NCI-H1092 (cell line): ENCODE results near the gene LRBA.
"Not testable (repeated sequence)": the region's sequence is repeated elsewhere in the genome, so short reads cannot be mapped to it uniquely, and the experiment has no call there.

Experiments
- DNase-seq: peaks from one replicate; lab custom pipeline; 2025; lab: John Stamatoyannopoulos, UW

LRBA gene

GRCh38 chr4:150418757-150419410, 596.2 kb downstream of the LRBA start:
- no peak for DNase-seq

DNA sequence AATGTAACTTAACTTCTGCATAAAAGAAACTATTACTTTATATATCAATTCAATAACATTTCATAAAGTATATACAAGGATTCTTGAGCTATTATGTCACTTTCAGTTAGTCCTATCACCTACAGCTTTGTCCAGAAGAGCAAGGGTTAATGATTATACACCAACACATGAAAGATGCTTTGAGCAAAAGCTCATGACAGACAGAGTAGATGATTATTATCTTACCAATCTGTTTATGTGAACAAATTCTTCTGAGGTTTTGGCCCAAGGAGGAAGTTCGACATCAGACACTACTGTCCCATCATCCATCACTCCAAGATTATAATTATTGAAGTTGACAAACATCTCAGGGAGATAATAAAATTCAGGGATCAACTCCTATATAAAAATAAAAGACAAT, 599.9 kb downstream of the LRBA start:
- DNase-seq, result no peak

GRCh38 chr4:150411520-150411919, 603.6 kb downstream of the LRBA start:
- DNase-seq, result no peak

DNA sequence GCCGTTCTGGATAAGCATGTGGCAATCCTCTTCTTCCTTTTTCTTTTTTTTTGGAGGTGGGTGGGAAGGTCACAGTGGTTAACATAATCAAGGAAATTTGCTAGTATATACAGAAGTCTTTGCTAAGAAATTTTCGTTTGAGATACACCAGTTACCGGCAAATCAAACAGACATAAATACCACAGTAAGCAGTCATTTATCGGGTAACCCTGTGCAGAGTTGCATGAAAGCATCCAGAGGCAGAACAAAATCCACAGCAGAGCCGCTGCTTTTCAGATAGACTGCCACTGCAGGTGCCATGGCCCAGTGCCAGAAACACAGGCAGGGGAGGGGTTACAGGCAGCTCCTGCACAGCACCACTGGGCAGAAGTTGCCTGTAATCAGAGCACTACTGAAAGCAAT, 612.2 kb downstream of the LRBA start:
- DNase-seq, result peak; percentile 83

DNA sequence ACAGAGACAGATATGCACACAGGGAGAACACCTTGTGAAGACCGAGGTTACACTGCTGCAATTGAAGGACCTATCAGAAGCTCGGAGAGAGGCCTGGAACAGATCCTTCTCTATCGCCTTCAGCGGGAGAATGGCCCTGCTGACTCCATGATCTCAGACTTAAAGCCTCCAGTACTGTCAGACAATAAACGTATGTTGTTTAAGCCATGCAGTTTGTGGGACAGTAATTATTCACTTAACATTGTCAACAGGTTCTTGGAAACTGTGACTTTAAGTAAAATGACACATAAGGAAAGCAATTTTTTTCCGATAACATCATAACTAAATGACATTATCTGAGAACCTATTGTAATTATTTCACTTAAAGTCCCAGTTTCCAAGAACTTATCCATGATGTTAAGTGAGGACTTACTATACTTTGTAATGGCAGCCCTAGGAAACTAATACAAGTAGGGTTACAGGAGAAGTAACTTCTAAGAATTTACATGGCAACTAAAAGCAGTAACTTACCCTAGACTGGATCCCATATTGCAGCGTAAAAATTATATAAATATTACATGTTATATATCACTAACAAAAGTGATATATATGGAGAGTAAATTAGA, 613.9 kb downstream of the LRBA start:
- DNase-seq, result no peak

DNA sequence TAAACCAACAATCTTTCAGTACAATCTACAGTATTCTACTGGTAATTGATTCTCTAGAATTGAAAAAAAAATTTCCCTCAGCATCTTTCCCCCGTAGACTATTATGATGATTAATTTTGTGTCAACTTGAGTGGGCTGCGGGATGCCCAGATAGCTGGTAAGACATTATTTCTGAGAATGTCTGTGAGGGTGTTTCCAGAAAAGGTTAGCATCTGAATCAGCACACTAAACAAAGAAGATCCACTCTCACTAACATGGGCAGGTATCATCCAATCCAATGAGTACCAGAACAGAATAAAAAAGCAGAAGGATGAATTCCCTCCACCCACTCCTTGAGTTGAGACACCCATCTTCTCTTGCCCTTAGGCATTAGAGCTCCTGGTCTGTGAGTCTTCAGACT, 619.2 kb downstream of the LRBA start:
- DNase-seq, result no peak

GRCh38 chr4:150394046-150394445, 621.0 kb downstream of the LRBA start:
- no peak for DNase-seq

GRCh38 chr4:150391052-150391451, 624.0 kb downstream of the LRBA start:
- DNase-seq, result no peak

DNA sequence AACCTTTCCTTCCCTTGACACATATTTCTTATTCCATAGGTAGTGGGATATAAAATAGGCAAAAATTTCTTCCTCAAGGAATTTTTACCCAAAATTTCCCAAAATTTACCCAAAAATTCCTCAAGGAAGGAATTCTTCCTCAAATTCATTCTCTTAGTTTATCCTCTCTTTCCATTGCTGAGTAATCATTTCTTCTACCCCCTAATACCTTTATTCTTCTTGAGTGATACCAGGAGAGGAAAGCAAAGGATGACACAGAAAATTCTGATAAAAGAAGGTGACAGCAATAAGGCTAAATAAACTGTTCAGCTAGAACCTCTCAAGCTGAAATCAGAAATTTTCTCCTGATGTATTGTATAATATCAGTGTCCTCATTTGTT, 624.6 kb downstream of the LRBA start:
- DNase-seq, result no peak

- DNase-seq, result no peak
Observed at GRCh38 chr4:150389896-150390530, 625.1 kb downstream of the LRBA start.

GRCh38 chr4:150387981-150388380, 627.1 kb downstream of the LRBA start:
- DNase-seq, result no peak

GRCh38 chr4:150386415-150386814, 628.7 kb downstream of the LRBA start:
- not testable (repeated sequence) for DNase-seq

GRCh38 chr4:150385606-150386005, 629.5 kb downstream of the LRBA start:
- DNase-seq, result peak; percentile 45

DNA sequence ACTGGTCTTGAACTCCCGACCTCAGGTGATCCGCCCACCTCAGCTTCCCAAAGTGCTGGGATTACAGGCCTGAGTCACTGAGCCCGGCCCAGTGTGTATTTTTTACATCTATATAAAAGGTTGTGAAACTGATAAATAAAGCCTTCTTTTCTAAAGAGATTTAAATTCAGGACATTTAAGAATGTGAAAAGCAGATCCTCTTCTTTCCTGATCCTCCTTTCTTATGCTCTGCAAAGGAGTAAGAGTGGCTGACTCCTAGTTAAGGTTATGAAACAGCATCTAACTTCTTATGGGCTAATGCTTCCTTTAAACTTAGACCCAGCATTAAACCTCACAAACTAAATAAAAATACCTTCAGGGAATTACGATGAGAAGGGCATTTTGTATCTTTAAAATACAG, 630.8 kb downstream of the LRBA start:
- DNase-seq, result no peak

DNA sequence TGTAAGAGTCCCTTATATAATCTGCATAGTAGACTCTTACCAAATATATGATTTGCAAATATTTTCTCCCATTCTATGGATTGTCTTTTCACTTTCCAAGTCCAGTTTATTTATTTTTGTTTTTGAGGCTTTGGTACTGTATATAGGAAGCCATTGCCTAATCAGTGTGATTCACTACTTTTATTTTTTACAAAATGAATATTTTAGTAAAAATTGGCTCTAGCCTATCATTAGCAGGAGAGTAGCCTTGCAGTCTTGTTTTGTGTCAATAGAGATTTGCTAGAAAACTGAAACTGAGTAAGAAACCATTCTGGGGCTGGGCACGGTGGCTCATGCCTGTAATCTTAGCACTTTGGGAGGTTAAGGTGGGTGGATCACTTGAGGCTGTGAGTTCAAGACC, 633.1 kb downstream of the LRBA start:
- DNase-seq, result no peak

- DNase-seq, result no peak
Observed at GRCh38 chr4:150381609-150382008, 633.5 kb downstream of the LRBA start.

DNA sequence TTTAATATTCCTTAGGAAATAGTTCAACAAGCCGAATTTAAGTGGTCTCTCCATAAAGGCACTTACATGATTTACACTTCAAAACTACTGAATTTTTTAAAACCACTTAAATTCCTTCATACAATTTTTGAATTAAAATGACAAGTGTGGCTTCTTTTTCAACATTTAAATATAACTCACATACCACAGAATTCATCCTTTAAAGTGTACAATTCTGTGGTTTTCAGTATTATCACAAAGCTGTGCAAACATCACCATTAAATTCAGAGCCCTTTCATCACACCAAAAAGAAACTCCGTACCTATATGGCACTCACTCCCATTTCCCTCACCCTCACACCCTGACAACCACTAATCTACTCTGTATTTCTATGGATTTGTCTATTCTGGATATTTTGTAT, 634.0 kb downstream of the LRBA start:
- no peak for DNase-seq

DNA sequence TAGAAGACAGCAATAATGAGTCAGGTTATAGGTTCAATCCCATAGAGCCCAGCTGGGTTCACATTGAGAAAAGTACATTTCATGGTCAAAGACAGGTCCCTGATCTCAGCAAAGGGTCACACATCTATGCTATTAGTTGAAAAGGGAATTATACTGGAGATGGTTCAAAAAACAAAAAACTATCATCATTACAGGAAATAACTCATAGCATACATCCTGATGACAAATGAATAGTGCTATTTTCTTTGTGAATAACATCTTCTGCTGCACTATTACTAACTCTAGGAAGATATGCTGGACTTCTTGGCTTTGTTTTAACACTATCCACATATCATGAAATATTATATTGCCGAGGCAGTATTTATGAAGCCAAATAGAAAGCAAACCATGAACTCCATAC, 635.6 kb downstream of the LRBA start:
- no peak for DNase-seq

DNA sequence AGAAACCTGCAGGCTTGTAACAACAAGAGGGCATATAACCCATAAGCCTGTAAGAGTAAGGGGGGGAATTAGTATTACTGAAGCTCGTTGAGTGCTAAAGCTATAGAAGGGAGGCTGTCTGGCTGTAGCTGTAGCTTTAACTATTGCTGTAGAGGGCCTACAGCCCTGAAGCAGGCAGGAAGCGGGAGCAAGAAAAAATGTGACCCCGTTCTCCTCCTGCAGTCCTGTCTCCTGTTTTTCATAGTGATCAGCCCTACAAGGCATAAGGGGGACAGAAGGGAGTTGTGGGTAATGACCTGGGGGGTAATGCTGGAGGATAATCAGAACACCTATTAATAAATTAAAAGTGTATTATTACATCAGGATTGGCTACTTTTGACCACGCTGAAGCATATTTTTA, 640.1 kb downstream of the LRBA start:
- DNase-seq, result no peak

DNA sequence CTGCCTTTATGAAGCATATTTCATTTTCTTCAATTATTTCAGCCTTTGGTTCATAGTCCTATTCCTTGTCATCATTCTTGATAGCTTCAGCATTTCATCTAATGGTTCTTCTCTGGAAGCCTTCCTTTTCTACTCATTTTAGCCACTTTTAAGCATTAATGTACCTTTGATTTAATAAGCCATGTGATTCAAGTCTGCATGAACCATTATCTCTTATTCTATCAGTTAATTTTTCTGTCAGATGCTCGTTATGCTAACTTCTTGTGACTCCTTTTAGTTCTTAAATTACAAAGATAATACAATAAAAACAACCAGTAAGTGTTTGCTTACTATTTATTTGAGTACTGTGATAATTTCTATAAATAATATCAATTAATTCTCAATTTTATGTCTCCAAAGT, 643.2 kb downstream of the LRBA start:
- no peak for DNase-seq

GRCh38 chr4:150369434-150370380, 645.4 kb downstream of the LRBA start:
- no peak for DNase-seq

DNA sequence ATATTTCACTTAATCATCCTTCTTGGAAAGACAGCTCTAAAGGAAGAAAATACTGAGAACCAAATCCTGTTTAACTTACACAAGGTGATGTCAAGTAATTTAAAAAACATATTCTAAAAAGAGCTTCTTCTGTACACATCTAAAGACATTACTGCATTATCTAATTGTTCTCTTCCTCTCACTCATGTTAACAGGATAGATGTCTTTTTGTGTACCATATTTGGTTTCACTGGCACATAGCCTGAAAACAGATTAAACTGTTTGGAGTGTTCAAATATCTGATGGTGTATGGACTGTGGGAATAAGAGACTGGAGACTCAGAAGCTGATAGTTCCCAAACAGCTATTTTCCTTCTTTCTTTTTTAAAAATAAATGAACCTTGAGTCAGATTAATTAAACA, 646.4 kb downstream of the LRBA start:
- DNase-seq, result peak; percentile 65

DNA sequence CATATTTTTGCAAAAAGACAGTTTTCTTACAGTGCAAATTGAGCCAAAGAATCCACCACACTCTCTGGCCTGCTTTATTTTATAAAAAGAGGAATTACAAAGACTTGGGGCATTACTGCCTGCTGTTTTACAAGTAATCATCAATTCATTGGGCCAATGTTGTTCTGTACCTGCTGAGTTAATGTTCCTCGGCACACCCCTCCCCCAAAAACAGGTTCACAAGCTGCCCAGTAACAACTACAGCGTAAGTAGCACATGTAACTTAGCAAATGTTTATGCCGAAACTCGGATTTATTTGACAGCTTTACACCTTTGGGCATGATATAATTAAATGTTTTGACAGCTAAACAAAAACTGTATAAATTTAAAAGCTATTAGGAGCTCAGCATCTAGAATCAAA, 647.8 kb downstream of the LRBA start:
- DNase-seq, result no peak
